GM21737 (cell line): Measurements from ENCODE around the gene HYCC2.
"Not testable (repeated sequence)": the region's sequence is repeated elsewhere in the genome, so short reads cannot be mapped to it uniquely, and the experiment has no call there.

Experiments used
- ATAC-seq: cut with Tn5 transposase; IDR thresholded peaks from one replicate; pipeline ENCODE4 v1.9.1; 2021; ENCODE audit warnings: mild to moderate bottlenecking, moderate library complexity; ENCODE audit not compliant: unreplicated experiment

HYCC2 gene

GRCh38 chr2:201073071-201073470 lies 1.6 kb upstream of the HYCC2 start:
- no peak for ATAC-seq

GRCh38 chr2:201072201-201072530 lies 695 bp upstream of the HYCC2 start:
- ATAC-seq: peak; percentile 3

GRCh38 chr2:201070948-201071478 lies 458 bp downstream of the HYCC2 start:
- ATAC-seq: peak; percentile 26

GRCh38 chr2:201064797-201065329 lies 6.6 kb downstream of the HYCC2 start:
- ATAC-seq: no peak

GRCh38 chr2:201063516-201063915 lies 8.0 kb downstream of the HYCC2 start:
- not testable (repeated sequence) for ATAC-seq

DNA sequence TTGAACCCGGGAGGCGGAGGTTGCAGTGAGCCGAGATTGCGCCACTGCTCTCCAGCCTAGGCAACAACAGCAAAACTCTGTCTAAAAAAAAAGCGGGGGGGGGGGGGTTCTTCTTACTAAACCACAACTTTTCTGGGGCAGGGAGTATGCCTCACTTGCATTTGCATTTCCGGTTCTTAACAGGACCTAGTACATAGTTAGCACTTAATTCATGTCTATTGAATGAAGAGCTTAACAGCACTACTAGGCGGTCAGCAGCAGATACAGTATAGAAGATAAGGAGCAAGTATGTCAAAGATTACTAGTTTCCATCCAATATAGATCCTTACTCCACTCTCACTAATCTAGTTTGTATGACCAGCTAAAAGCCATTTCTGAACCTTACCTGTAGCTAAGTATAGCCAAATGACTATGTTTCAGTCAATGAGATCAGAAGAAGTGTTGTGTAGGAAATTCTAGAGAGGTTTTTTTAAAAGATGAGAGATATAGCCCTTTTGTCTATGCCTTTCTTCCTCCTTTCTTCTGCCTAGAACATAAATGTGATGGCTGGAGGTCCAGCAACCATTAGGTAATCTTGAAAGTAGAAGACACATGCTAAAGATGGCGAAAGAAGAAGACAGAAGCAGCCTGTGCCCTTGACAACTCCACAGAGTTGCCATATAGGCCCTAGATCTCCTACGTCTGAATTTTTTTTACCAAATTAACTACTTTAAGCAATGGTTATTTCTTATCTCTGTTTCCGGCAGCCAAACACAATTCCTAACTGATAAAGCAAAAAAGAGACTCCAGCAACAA lies 11.3 kb downstream of the HYCC2 start:
- no peak for ATAC-seq

DNA sequence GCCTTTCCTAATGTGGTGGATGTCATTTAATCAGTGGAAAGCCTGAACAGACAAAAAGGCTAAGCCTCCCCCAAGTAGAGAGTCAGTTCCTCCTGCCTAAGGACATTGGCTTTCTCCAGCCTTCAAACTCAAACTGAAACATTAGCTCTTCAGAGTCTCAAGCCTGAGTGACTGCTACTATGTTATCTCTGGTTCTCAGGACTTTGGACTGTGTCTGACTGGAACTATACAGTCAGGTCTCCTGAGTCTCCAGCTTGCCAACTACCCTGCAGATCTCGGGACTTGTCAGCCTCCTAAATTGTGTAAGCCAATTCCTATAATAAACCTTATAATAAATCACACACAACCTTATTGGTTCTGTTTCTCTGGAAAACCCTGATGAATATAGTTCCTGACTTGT lies 12.6 kb downstream of the HYCC2 start:
- ATAC-seq: no peak

DNA sequence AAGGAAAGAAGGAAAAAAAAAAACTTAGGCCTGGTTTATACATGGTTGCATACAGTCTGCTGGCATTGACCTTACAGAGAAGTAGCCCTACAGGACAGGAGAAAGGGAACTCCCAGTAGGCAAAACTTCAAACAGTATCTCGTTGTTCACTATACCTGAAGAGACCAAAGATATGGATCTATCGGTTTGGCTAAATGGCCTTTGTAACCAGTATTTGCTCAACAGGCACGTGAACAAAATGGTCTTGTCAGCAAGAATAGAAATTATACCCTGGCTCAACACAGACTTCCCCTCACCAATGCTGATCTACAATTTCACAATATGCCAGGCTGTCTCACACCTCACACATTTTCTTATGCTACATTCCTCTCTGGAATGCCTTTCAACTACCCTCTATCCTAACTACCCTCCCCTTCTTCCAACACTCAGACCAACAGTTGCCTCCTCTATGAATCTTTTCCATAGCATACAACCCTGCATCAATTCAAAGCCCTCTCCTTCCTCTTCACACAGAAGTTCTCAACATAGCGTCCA lies 13.7 kb downstream of the HYCC2 start:
- ATAC-seq: no peak

DNA sequence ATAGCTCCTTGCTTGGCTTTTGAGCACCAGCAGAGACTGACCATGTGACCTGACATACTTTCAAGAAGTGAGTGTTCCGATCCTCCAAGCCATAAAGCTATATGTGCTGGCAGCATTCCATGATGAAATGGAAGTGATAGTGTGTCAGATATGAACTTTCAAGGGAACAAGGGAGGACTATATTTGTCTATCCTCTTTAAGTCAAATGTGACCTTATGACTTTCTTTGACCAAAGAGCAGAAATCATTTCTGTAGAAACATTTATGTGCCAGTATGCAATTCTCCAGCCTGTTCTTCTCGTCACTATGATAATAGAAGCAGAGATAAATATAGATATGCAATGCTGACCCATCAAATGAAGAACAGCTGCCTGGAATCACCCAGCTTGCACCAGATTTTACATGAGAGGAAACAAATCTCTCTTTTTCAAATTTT lies 14.4 kb downstream of the HYCC2 start:
- ATAC-seq: no peak

DNA sequence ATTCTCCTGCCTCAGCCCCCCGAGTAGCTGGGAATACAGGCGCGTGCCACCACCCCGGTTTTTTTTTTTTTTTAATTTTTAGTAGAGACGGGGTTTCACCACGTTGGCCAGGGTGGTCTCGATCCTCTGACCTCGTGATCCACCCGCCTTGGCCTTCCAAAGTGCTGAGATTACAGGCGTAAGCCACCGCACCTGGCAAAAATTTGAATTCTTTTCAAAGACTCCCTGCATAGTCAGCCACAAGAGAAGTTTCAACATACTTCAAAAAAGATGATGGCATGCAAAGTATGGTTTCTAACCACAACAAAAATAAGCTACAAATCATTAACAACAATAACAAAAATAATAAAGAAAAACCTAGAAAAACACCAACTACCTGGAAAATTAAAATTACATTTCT lies 22.0 kb downstream of the HYCC2 start:
- ATAC-seq: no peak

DNA sequence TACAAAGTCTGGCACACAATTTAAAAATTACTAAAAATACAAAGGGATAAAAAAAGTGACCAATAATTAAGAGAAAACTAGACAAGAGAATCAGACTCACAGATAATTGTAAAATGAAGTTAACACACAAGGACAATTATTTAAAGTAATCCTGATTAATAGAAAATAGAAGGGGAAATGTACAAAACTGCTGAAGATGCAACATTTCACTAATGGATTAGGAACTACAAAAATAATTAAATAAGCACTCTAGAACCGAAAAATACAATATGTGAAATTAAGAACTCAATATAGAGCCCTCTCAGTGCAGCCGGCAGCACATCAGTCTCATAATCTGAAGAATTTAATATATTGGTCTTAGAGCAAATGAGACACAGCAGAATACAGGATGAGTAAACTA lies 24.6 kb downstream of the HYCC2 start:
- ATAC-seq: no peak

DNA sequence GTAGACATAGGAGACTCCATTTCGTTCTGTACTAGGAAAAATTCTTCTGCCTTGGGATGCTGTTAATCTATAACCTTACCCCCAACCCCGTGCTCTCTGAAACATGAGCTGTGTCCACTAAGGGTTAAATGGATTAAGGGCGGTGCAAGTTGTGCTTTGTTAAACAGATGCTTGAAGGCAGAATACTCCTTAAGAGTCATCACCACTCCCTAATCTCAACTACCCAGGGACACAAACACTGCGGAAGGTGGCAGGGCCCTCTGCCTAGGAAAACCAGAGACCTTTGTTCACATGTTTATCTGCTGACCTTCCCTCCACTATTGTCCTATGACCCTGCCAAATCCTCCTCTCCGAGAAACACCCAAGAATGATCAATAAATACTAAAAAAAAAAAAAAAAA lies 28.4 kb downstream of the HYCC2 start:
- not testable (repeated sequence) for ATAC-seq

DNA sequence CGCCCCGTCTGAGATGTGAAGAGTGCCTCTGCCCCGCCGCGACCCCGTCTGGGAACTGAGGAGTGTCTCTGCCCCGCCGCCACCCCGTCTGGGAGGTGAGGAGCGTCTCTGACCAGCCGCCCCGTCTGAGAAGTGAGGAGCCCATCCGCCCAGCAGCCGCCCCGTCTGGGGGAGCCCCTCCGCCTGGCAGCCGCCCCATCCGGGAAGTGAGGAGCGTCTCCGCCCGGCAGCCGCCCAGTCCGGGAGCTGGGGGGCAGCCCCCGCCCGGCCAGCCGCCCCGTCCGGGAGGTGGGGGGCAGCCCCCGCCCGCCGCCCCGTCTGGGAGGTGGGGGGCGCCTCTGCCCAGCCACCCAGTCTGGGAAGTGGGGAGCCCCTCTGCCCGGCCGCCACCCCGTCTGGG lies 29.0 kb downstream of the HYCC2 start:
- ATAC-seq: not testable (repeated sequence)

DNA sequence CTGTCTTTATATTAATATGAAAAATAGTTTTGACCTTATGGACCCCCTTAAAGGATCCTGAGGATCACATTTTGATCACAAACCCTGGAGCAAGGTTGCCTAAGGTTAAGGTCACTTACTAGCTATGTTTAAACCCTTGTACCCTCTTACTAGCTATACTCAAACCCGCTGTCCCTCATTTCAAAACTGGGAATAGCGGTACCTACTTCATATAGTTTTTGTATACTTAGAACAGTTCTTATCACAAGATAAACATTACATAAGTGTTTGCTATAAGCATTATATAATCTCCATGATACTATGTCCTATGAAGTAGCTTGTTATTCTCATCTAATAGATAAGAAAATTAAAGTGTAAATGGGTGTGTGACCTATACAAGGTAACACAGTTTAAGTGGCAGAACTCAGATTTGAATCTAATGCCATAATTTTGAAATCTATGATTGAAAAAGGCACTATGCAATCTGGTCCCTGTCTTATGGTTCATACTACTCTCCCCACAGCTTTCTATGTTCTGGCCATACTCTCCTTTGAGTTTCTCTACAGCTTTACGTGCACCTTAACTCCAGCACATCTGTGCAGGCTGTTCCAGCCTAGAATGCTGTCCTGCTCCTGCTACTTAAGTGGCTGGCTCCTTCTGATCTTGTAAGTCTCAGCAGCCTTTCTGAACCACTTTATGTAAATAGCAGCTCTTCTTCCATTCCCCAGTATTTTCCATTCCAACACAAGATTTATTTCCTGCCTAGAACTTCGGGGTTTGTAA lies 30.4 kb downstream of the HYCC2 start:
- no peak for ATAC-seq

- ATAC-seq: no peak
Observed at GRCh38 chr2:201038855-201039254, 32.6 kb downstream of the HYCC2 start.

GRCh38 chr2:201038361-201038760 lies 33.1 kb downstream of the HYCC2 start:
- not testable (repeated sequence) for ATAC-seq

DNA sequence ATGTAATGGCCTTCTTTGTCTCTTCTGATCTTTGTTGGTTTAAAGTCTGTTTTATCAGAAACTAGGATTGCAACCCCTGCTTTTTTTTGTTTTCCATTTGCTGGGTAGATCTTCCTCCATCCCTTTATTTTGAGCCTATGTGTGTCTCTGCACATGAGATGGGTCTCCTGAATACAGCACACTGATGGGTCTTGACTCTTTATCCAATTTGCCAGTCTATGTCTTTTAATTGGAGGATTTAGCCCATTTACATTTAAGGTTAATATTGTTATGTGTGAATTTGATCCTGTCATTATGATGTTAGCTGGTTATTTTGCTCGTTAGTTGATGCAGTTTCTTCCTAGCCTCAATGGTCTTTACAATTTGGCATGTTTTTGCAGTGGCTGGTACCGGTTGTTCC lies 37.1 kb downstream of the HYCC2 start:
- ATAC-seq: not testable (repeated sequence)

GRCh38 chr2:201024518-201024917 lies 47.0 kb downstream of the HYCC2 start:
- ATAC-seq: no peak

GRCh38 chr2:201021914-201022313 lies 49.6 kb downstream of the HYCC2 start:
- no peak for ATAC-seq
